RPMI8226 (cell line): ENCODE data around the gene INCA1.

Experiments used
- DNase-seq: peaks from one replicate; pipeline ENCODE4 v3.0.0-alpha.2; 2015

Gene INCA1

GRCh38 chr17:4969551-4970173, 27.7 kb downstream of the INCA1 start:
- no peak for DNase-seq

- DNase-seq: no peak
Observed at GRCh38 chr17:4969047-4969550, 28.2 kb downstream of the INCA1 start.

GRCh38 chr17:4968486-4969046, 28.8 kb downstream of the INCA1 start:
- DNase-seq: no peak

DNA sequence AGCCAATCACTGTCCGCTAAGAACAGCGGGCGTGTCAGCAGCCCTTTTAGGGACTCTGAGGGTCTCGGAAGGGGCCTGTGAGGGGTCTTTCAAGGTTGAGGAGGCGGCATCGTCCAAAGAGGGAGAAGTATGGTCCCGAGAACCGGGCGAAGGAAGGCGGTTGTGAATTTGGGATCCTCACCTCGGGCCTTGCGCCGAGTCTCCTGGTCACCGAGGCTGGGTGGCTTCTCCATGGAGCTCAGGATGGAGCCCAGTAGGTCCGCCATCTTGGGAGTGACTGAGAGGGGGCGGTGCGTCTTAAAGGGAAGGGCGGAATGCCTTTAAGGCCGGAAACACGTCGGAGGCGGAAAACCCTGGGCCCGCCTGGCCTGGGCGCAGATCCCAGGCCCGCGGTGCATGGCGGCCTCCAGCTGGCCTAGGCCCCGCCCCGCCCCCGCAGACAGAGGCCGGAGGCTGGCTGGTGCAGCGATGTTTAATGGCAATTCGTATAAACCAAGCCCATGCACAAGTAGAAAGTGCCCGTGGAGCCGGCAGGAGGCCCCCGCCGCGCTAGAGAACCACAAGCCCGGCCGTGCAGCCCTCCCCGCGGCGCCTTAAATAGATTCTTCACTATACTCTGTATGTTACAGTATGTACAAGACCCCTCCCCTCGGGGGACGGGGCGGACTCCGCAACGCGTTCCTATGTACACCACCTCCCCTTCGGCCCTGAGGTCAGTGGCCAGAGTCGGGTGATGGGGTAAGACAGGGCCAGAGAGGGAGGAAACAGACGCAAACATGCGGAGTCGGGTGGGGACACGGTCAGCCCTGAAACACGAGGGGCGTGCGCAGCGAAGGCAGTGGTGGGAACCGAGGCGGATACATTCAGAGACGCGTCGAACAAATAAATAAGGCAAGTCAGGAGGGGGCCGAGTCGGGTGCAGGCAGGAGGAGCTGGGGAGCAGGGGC, 29.5 kb downstream of the INCA1 start, which contains the start of gene SPAG7:
Gene SPAG7, minus strand, starts transcription at position 279 of the 947 bp plus-strand sequence. Its CDS starts 13 bp downstream, at position 266.
- peak; percentile 94 for DNase-seq

DNA sequence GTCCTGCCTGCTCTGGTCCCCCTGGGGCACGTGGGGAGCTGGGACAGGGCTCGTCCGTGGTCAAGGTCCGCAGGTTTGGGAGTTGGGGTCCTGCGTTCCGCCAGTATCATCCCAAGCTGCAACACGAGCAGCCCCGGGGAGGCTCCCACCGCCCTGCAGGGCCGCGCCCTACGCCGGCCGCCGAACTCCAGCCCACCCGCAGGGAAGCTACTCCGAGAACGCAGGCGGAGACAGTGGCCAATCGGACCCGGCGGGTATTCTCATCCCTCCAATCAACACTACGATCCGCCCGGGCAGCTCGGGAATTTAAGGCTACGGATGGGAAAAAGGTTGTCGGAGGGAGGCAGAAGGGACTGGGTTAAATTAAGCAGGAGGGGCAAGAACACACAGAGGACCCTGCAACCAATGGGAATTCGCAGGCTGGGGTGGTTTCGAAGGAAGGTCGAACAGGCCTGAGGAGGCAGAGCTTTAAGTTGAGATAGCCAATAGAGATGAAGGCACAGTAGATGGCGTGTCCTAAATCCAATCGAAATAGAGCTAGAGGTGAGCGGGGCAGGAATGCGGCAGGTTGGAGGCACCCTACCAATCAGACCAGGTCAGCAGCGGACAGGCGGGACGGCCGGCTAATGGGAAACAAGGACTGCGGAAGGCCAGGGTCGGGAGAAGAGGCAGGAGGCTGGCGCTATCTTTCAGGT, 30.3 kb downstream of the INCA1 start:
- DNase-seq: peak; percentile 95

GRCh38 chr17:4965311-4965986, 31.9 kb downstream of the INCA1 start:
- no peak for DNase-seq

DNA sequence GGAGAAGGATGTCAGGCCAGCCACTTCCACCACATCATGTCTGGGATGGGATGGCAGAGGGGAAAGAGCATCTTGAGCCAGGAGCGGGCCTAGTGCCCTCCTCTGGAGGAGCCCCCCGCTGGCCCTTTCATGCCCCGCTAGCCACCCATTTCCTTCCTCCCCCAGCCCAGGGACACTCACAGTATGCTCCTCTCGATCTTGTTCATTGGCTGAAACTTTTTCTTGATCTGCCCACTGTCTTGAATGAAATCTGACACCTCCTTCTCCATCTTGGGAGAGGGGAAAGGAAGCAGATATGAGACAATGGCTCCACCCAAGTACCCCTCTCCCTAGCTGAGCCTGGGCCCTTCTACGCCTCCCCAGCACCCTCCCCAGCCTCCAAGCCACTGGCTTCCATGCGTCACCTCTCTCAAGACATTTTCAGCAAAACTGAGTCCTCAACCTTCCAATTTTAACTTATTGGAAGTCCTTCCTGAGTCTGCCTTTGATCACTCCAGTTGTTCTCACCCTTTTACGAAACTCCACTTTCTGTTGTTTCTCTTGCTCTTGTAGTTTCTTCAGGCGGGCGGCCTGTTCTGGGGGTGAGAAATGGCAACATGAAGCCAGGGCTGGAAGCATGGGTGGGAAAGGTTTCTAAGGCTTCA, 36.9 kb downstream of the INCA1 start:
- no peak for DNase-seq

DNA sequence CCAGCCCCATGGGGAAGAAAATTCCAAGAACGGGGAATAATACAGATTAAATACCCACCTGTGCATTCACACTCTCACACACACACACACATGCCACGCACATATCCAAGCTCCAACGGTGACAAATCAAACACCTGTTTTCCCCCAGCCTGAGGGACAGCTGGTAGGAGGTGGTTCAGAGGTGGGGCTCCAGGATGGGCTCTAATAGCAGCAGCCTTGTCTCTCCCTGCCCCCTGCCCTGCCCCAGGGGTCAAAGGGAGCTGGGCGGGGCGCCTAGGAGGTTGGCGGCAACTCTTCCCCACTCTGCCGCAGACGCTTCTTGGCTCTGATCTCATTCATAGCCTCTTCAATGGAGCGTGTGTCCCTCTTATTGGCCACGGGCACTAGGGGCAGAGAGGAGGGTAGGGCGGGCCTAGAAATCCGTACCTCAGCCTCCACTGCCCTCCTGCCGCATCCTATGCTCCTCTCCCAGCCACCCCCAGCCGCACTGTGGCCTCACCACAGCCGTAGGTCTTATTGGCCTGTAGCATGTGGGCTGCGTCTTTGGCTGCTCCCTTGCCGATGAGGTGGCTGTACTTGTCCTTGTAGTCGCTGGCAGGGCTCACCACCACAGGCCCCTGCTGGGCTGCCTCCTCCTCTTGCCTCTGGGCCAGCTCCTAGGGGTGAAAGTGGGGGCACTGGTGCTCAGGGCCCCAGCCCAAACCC, 37.9 kb downstream of the INCA1 start:
- no peak for DNase-seq

GRCh38 chr17:4958102-4958501, 39.2 kb downstream of the INCA1 start:
- DNase-seq: no peak

DNA sequence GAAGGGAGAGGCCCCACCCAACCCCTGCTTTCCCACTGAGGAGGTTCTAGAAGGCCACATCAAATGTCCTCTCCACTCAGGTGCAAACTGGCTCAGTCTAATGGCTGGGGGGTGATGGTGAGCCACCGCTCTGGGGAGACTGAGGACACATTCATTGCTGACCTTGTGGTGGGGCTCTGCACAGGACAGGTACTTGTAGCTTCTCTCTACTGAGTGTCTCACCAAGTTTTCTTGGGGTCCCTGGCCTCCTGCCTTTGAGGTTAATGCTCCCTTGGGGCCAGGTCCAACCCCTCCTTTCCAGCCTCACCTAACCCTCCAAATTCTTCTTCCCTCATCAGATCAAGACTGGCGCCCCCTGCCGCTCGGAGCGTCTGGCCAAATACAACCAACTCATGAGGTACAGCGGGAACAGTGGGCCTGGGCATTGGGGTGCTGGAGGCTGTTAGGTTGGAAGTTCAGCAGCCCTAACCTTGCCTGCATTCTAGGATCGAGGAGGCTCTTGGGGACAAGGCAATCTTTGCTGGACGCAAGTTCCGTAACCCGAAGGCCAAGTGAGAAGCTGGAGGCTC, 40.7 kb downstream of the INCA1 start:
- no peak for DNase-seq

DNA sequence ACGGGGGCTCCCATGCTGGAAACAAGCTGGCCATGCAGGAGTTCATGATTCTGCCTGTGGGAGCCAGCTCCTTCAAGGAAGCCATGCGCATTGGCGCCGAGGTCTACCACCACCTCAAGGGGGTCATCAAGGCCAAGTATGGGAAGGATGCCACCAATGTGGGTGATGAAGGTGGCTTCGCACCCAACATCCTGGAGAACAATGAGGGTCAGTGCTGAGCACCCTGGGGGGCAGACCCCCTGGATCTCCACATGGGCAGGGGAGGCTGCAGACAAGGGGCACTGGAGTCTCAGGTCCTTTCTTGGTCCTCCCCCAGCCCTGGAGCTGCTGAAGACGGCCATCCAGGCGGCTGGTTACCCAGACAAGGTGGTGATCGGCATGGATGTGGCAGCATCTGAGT, 42.2 kb downstream of the INCA1 start:
- no peak for DNase-seq

GRCh38 chr17:4953451-4953961, 43.8 kb downstream of the INCA1 start:
- DNase-seq: no peak

DNA sequence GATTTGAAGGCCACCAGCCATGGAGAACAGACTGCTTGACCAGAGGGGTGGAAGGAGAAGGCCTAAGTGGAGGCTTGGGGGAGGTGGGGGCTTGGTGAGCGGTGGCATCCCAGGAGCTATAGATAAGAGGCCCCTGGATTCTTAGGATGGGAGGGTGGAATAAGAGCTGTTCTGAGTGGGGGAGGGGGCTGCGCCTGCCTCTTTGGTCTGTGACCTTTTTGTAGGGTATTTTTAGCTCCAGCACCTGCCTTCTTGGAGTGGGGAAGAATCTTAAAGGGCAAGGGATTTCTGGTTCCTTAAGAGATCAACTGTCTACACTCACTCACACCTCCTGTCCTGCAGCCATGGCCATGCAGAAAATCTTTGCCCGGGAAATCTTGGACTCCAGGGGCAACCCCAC, 45.8 kb downstream of the INCA1 start:
- DNase-seq: peak; percentile 49

DNA sequence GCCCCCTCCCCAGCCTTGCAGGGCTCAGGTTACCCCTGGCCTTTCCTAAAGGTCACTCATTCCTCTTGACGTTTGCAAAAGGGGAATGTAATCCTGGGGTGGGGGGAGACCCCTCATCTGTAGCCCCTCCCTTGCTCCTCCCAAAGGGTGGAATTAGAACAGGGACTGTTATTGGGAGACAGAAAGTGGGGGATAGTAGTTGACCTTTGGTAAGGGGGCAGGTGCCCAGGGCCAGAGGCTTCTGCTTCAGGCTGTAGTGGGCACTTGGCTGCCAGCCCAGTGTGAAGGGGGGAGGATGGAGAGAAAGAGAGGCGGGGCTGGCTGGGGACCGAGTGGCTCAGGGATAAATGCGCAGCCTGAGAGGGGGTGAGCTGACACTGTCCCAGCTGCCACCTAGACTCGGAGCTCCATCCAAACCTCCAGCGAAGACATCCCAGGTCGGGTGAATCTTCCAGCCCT, 46.5 kb downstream of the INCA1 start, which contains the start of gene ENO3:
Gene ENO3, plus strand, starts transcription at position 374 of the 459 bp plus-strand sequence. CDS start 711 bp downstream, outside the sequence.
- DNase-seq: peak; percentile 75

GRCh38 chr17:4950075-4950745, 47.1 kb downstream of the INCA1 start:
- peak; percentile 79 for DNase-seq

- peak; percentile 89 for DNase-seq
Observed at GRCh38 chr17:4949321-4950074, 47.8 kb downstream of the INCA1 start.

DNA sequence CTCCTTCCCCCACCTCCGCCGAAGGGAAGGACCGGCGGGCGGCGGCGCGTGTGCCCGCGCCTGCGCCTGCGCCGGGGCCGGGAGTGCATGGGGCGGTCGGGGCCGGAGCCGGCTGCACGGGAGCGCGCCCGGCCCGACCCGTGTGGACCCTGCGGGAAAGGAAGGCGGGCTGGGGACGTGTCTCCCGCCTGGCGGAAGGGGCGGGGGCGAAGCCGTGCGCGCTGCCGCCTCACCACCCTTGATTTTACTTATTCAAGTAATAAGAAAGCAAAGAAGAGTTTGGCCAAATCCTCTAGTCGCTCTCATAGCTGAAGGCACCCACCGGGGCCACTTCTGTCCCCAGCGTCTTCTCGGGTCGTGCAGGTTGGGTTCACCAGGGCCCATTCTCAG, 48.4 kb downstream of the INCA1 start:
- DNase-seq: peak; percentile 75

DNA sequence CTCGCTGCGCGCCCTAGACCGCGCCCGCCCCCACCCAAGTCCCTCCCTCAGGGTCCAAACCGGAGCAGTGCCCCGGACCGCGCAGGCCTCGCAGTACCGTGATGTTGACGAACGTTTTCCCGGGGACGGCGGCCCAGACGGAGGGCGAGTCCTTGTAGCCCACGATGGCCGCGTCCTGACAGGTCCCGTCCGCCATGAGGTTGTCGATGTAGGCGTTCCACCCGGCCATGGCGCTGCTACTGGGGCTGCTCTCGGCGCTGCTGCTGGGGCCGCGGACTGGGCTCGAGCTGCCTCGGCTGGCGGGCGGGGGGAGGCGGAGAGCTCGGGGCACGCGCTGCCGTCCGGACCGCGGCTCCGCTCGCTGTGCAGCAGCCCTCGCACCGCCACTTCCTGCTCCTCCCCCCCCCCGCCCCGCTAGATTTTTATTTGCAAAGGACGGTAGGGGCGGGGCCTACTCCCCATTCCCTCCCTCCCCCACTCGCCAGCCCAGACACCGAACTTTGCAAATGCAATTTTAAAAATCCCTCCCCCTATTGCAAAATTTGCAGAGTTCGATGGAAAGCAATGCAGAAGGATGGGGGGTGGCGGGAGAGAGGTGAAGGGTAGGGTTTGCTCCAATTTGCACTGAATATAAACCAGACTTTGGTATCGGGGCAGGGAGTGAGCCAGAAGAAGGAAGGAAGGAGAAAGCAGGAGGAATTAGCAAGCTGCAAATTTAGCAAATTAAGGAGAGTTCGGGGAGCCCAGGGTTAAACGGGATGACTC, 49.0 kb downstream of the INCA1 start, which contains the start of gene PFN1:
Gene PFN1, minus strand, starts transcription at position 365 of the 765 bp plus-strand sequence. Its CDS starts 136 bp downstream, at position 229.
- DNase-seq: peak; percentile 89
